ENCODE measurements around the gene FAM120B.

FAM120B gene

DNA sequence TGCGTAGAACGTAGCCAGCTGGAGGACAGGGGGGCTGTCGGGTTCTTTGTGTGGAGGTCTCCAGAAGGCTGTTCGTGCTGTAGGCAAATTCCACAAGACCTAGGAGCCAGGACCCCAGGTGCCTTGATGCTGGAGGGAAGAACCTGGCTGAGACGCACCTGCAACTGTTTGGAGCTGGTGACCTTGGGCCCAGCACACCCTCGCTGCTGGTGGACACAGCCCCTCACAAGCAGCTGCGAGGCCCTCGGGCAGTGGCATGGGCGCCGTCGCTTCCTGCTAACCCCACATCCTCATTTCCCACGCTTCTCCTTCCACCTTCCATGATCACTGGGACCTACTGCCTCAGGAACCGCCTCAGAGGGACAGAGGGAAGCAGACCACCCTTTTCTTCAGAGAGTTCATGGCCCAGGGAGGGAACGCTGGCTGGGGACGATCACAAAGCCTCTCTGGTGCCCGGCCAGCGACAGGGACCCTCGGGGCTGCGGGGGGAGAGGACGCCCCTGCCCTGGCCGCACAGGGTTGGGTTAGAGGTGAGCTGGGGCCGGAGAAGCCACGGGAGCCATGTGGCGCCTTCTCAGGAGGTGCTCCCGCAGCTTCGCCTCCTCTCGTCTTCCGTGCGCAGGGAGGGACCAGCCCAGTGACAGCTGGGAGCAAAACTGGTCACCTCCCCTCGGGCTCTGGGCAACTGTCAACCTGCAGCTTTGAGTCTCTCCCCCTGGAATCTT, 34.1 kb upstream of the FAM120B start:
- DNase-seq, result no peak

DNA sequence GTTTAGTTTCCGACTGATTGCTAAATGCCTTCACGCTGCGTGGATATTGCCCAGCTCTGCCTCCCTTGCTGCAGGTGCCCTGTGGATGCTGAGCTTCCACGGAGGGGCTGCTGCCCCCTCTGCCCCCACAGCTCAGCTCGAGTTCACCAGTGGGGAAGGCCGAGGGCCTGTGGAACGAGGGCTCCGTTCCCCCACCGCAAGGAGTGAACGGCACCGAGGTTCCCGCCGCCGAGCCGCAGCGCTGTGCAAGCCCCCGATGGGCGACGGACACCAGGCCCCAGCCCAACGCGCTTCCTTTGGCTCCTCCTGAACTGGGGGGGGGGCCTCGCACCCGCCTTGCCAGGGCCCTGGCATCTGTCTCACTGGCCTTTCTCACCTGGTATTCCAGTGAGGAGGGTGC, 33.4 kb upstream of the FAM120B start:
- DNase-seq, result no peak

- no peak for DNase-seq
These were observed 32.9 kb upstream of the FAM120B start for GRCh38 chr6:170273681-170274080.

GRCh38 chr6:170274713-170275560, 31.6 kb upstream of the FAM120B start:
- DNase-seq, result no peak

DNA sequence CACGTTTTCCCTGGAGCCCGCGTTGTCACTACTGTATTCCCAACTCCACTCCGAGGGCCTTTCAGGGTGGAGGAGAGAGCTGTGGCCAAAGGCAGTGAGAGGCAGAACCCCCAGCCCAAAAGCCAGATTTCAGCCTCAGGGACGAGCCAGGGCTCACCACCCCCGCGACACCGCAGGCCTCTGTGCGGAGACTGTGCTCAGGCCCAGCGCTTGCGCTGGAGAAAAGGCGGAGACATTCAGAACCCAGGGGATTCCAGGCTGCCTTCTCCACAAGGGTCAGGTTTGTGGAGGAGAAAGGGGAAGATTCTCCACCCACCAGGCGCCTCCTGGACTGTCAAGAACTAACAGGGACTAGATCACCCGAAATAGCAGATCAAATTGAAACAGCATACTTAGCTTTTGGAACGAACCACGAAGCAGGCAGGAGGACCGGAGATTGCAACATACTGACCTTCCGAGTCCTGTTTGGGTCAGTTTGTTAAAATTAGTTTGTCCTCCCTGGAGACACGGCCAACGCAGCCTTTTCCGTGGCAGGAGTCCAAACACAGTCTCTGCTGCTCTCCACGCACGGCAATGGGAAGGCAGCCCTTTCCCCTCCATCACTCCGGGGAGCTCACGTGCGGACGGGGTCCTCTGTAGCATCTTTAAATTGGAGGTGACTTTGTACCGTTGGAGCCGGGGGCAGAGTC, 30.0 kb upstream of the FAM120B start:
- DNase-seq, result no peak

DNA sequence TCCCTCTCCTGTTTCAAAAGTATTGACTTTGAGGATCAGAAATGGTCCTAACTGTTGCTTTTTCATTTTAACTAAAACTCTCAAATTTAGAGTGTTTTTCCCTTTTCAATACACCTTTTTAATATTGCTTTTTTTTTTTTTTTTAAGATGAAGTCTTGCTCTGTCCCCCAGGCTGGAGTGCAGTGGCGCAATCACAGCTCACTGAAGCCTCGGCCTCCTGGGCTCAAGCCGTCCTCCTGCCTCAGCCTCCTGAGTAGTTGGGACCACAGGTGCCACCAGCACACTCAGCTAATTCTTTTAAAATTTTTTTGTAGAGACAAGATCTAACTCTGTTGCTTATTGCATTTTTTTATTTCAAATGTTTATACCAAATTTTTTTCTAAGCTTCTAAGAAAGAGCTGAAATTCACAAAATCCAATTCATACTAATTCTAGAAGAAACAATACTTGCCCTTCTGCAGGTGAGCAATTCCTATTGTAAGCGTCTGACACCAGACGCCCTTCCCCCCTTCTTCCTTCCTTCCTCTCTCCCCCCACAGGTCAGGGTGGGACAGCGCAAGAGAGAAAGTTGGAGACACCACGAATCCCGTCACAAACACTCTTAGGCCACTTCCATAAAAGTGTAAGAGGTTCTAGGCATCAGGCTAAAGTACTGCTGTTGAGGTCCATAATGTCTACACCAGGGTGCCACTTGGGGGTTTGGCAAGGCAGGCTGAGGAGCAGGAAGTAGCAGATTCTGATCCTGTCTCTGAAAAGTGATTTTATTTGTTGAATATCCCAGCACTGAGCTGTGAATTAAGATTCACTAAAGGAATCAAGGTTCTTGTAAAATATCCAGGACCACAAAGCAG, 28.4 kb upstream of the FAM120B start:
- no peak for DNase-seq

GRCh38 chr6:170278743-170279094, 27.8 kb upstream of the FAM120B start:
- no peak for DNase-seq

DNA sequence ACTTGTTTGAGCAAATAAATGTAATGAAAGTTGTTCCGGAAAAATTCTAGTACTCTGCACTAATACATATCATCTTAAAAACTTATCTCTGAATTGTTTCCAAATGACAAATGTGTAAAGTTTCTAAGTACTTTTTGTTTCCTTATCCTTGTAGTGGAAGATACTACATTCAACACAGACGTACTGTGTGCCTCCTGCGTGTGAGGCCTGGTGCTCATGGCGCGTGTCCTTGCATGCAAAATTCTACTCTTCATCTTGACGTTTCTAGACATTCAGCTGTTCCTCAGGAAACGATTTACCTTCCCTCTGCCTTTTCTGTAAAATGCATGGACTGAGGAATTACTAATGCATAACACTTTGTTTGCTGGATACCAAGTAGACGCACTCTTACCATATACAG, 27.1 kb upstream of the FAM120B start:
- DNase-seq, result no peak

GRCh38 chr6:170279977-170280688, 26.4 kb upstream of the FAM120B start:
- no peak for DNase-seq

GRCh38 chr6:170280689-170281045, 25.9 kb upstream of the FAM120B start:
- DNase-seq, result no peak

- DNase-seq, result no peak
These were observed 24.9 kb upstream of the FAM120B start for GRCh38 chr6:170281331-170282292.

DNA sequence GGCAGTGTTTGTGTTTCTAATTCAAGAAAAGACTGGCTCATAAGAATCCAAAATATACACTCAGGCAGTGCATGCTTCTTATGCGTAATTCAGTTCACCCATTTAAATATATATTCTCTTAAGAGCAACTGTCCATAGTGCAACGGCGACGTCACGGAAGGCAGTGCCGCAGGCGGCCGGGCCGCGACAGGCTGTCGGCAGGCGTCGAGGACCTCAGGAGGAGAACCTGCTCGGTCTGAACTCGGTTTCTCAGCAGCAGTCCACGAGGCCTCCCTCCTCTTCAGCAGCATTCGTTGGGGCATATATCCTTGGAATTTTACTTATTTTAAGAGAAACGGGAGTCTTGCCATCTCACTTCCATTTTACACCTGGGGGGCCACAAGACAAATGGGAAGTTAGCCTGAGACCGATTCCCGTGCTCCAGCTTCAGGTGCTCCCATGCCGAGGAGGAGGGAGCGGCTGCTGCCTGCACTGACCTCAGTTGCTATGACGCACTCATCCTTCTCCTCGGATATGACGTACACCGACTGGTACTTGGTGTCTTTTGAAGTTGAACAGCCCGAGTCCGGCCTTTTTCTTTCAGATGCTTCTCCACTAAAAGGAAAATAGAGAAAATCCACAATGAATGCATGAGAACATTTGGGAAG, 23.9 kb upstream of the FAM120B start:
- DNase-seq, result no peak

GRCh38 chr6:170283212-170284081, 23.1 kb upstream of the FAM120B start:
- no peak for DNase-seq

DNA sequence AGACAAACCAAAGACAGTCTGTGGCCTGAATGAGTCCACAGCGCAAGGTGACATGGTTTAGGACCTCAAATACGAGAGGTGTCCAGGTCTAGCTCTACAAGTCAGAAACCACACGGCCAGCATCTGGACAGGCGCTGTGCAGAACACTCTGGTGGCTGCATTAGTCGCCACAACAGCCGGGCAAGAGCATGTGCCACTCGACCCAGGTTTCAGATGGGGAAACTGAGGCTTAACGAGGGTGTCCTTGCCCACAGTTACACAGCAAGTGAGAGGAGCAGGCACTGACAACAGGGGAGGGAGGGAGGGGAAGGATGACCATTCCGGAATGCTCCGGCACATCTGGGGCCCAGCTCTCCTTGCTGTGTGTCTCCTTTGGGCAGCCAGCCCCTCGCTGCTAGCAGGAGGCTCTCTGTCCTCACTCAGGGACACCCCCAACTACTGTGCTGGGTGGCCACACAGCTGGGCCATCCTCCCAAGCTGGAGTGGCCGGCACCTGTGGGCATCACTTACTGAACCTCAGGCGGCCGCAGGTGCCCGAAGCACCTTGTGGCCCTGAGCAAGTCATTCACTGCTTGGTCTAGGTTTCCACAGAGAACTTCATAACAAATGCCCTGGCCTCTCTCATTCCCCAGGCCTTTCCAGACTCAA, 22.3 kb upstream of the FAM120B start:
- DNase-seq, result no peak

DNA sequence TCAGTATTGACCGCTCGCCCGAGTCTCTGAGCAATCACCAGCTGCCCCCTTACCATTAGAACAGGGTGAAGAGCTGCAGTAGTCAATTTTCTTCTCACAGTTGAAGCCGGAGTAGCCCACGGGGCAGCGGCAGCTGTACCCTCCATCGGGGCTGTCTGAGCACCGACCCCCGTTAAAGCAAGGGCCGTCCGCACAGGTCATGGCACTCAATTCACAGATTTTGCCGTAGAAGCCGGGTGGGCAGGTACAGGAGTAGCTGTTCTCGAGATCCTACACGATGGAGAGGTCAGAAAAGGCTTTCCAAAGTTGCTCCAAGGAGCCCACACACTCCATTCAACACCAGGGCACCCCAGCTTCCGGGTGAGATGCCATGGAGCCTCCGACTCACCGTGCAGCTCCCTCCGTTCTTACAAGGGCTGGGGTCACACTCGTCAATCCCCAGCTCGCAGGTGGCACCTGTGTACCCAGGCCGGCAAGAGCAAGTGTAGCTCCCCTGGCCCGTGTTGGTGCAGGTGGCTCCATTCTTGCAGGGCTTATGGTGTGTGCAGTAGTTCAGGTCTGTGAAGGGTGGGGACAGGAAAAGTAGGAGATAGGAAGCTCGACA, 21.6 kb upstream of the FAM120B start:
- DNase-seq, result no peak

DNA sequence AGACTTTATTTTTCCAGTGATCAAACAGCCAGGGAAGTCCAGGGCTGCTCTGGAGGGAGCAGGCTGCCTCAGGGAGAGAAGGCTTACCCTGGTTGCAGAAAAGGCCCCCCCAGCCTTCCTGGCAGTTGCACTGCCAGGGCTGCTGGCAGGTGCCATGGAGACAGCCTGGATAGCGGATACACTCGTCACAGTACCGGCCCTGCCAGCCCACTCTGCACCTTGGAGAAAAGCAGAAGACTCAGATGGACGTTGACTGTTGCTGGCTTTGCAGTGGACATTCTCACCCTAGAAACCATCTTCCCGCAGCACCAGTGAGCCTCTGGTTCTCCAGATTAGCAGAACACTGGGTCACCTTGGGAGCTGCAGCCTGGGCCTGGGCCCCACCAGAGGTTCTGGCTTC, 21.1 kb upstream of the FAM120B start:
- DNase-seq, result no peak

DNA sequence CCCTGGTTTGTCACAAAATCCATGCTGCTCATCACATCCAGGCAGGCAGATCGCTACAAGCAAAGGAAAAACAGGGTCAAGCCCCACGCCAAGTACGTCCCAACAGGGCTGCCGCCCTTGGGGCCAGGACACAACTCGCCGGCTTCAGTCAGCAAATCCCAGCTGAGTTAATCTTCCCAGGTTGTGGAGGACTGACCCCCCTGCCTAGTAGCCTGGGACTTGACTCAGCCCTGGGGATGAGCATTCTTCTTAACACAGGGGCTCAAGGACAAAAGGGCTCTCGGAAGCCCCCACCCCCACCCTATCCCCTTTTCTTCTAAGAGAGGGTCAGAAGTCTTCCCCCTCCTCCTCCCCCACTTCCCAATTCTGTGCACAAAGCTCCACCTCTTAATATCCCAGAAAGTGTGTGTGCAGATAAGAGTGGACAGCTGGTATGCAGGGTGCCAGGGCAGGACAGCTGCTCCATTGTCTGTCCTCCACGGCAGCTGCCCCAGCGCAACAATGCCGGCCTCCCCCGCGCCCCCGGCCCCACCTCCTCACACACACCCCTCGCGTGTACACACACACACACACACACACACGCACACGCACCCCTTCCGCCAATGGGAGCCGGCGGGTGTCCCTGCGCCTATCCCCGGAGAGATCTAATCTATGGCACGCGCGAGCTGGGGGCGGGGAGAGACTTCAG, 20.2 kb upstream of the FAM120B start:
- no peak for DNase-seq

- no peak for DNase-seq
These were observed 19.7 kb upstream of the FAM120B start for GRCh38 chr6:170286934-170287265.

All from inflammatory macrophage treated with lipopolysaccharide for 4 hours (primary cell).